K562 treated with DMSO at 1 percent for 24 hours (cell line): Measurements from ENCODE around the gene COBL. TPM values are rescaled to one million over a fixed set of nuclear protein-coding genes. Genes with fewer than 3 reads are reported as not detected.

Experiments
- total RNA-seq: library from RNA; unstranded; fragments of 300-600 nt; gene quantifications from 2 replicates; pipeline ENCODE4 v1.2.3, GENCODE V29; 2022; ENCODE audit warnings: low read depth; ENCODE audit not compliant: insufficient read depth

Gene COBL
- total RNA-seq, result not detected in 2 replicates

GRCh38 chr7:51316666-51317581 lies at the start of gene COBL:
COBL (minus strand) TSS chr7:51316809; CDS start chr7:51316633, 176 bp downstream.

